C4-2B (cell line): ENCODE data around the gene P2RX5.
"Not testable (repeated sequence)": the region's sequence is repeated elsewhere in the genome, so short reads cannot be mapped to it uniquely, and the experiment has no call there.

Source experiments
- CTCF ChIP-seq: fragments of 450-650 bp; conservative IDR thresholded peaks from 2 replicates; pipeline ENCODE4 v1.5.1; 2017; ENCODE audit warnings: mild to moderate bottlenecking
- ZFX ChIP-seq: fragments of 450-650 bp; IDR thresholded peaks from 2 replicates; pipeline ENCODE4 v1.6.1; 2017

- TF ChIP-seq CTCF, ZFX: not testable (repeated sequence)
These were observed 9.7 kb upstream of the P2RX5 start for GRCh38 chr17:3705718-3705984.
